ENCODE results near the gene TYRP1.

DNA sequence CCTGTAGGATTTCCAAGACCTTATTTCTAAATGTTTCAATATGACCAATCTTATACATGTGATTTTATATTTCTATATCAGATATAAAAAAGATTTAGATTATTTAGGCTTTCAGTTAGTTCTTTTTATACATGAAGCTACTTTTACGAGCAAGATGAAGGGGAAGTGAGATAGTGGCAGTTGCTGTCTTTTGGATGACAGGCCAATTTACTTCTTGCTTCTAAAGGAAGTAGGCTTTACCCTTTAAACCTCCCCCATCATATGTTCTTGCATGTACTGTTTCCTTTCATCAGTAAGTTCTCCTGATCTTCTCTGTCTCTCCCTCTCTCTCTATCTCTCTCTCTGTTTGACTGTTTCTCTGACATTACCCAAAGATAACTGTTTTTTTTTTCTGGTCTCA lies 4.0 kb upstream of the TYRP1 start:
- TF ChIP-seq, protein P1, sequence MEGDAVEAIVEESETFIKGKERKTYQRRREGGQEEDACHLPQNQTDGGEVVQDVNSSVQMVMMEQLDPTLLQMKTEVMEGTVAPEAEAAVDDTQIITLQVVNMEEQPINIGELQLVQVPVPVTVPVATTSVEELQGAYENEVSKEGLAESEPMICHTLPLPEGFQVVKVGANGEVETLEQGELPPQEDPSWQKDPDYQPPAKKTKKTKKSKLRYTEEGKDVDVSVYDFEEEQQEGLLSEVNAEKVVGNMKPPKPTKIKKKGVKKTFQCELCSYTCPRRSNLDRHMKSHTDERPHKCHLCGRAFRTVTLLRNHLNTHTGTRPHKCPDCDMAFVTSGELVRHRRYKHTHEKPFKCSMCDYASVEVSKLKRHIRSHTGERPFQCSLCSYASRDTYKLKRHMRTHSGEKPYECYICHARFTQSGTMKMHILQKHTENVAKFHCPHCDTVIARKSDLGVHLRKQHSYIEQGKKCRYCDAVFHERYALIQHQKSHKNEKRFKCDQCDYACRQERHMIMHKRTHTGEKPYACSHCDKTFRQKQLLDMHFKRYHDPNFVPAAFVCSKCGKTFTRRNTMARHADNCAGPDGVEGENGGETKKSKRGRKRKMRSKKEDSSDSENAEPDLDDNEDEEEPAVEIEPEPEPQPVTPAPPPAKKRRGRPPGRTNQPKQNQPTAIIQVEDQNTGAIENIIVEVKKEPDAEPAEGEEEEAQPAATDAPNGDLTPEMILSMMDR (IDR thresholded peaks at IDR 0.05) = no peak
- no peak for TF ChIP-seq POLR2A (IDR thresholded peaks at IDR 0.05)
